Muscle of leg (tissue), 11 donors: ENCODE data around the gene LMBRD1. TPM values are rescaled to one million over a fixed set of nuclear protein-coding genes. Genes with fewer than 3 reads are reported as not detected.
"Not testable (repeated sequence)": the region's sequence is repeated elsewhere in the genome, so short reads cannot be mapped to it uniquely, and the experiment has no call there.

Source experiments
- DNase-seq: peaks from one replicate; pipeline ENCODE4 v3.0.0; 2013
- H3K27ac ChIP-seq: one replicate; pipeline ENCODE4 v1.5.1; 2013; ENCODE audit warnings: mild to moderate bottlenecking, low read length, control low read depth
- H3K27me3 ChIP-seq: one replicate; pipeline ENCODE4 v1.6.1; 2013; ENCODE audit warnings: low read length; ENCODE audit not compliant: control insufficient read depth, insufficient read depth
- H3K36me3 ChIP-seq: one replicate; pipeline ENCODE4 v1.6.1; 2013; ENCODE audit warnings: low read length; ENCODE audit not compliant: control insufficient read depth, insufficient read depth
- H3K4me1 ChIP-seq: one replicate; pipeline ENCODE4 v1.6.1; 2013; ENCODE audit warnings: low read length; ENCODE audit not compliant: control insufficient read depth, insufficient read depth
- H3K4me3 ChIP-seq: one replicate; pipeline ENCODE4 v1.5.1; 2013; ENCODE audit warnings: low read length, control low read depth
- H3K9me3 ChIP-seq: replicated peaks from 2 replicates; pipeline ENCODE4 v1.6.1; 2013; ENCODE audit warnings: low read depth, low read length; ENCODE audit not compliant: control insufficient read depth
- WGBS: methylation state at CpG from one replicate; pipeline ENCODE4 v1.1.5; 2013; ENCODE audit warnings: missing lambda C conversion rate; ENCODE audit not compliant: insufficient coverage; 5-methylcytosine and 5-hydroxymethylcytosine counted together
- polyA plus RNA-seq, 8 donors: library from polyadenylated mRNA; unstranded; fragments of 120-200 nt; gene quantifications; one replicate each; pipeline versions ENCODE4 v1.2.1 to v1.2.3, GENCODE V29; 2013; ENCODE audit warnings: inconsistent platforms in 1 of 8, low replicate concordance in 1 of 8; ENCODE audit not compliant: insufficient read length in 8 of 8, insufficient read depth in 1 of 8
- total RNA-seq: library from RNA; stranded (reverse); fragments of 120-200 nt; gene quantifications from one replicate; pipeline ENCODE4 v1.2.4, GENCODE V29; 2013

LMBRD1 gene
- total and polyA plus RNA-seq, 9 donors = 24.9 to 34.6 (median 29.8) TPM

DNA sequence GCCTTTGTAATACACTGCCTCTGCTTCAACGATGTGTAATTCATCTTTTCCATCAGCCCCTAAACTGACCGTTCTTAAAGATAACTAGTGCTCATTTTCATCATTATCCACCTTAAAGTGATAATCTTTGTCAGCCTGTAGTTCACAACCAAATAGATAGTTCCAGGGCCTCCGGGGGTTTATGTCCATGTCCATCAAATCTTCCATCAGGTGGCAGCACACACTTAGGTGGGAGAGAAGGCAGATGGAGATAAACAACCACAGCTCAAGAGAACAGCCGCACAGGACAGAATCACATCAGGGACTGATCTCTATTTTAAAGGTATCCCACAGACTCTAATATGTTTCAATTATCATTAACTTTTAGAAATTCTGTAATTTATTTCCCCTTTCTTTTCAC lies 90.9 kb downstream of the LMBRD1 start:
- H3K27ac ChIP-seq = no peak overlapping the region
- H3K36me3 ChIP-seq = peaks cover 3% of the 10 kb centered on the region
- no peaks in the 10 kb centered on the region for H3K27me3 ChIP-seq
- WGBS = 80% methylated on average over 1 of the region's 4 CpGs
- no peak for DNase-seq
- no peak overlapping the region for H3K4me3 ChIP-seq
- H3K4me1 ChIP-seq = no peaks in the 10 kb centered on the region
- H3K9me3 ChIP-seq = no peaks in the 10 kb centered on the region

DNA sequence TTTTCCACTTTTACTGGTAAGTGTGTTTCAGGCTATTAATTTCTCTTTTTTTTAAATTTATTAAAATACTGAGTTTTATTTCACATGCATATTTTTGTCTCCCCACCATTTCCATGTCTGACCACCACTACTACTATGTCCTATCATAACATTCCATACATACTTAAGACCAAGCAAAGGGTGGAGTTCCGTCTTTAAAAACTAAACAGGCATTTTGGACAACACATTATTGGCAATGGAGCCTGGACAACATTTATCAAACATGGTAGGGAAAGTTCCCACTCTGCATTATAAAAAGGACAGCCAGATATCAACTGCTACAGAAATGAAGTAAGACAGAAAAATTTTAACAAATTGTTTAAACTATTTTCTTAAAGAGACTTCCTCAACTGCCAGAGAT lies 91.9 kb downstream of the LMBRD1 start:
- H3K27ac ChIP-seq = no peak overlapping the region

DNA sequence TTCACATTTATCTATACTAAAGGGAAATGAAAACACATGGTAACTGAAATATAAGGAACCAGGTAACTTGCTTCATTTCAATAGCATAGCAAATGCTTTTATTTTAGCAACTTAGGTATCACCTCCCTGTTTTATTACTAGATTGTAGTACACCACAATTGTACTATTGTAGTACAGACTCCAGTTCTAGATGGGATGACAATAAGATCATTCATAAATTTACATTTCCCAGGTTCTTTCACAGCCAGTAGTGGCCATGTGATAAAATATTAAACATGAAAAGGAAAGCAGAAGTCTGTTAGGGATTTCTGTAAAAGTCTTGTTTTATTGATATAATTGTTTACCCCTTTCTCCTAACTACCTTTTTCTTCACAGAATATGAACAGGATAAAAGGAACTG lies 97.2 kb downstream of the LMBRD1 start:
- no peak for DNase-seq
- H3K4me1 ChIP-seq = no peaks in the 10 kb centered on the region
- no peaks in the 10 kb centered on the region for H3K9me3 ChIP-seq
- no peaks in the 10 kb centered on the region for H3K27me3 ChIP-seq
- no peak overlapping the region for H3K27ac ChIP-seq
- no peaks in the 10 kb centered on the region for H3K36me3 ChIP-seq
- no peak overlapping the region for H3K4me3 ChIP-seq

More for the DNA sequence above, 91.9 kb downstream of the LMBRD1 start:
- WGBS = 80% methylated on average over 1 of the region's 1 CpG
- Histone ChIP-seq H3K9me3 (no peaks in the 10 kb centered on the region), H3K36me3 (peaks cover 3% of the 10 kb centered on the region), H3K27me3 (no peaks in the 10 kb centered on the region), H3K4me1 (no peaks in the 10 kb centered on the region), H3K4me3 (no peak overlapping the region)
- no peak for DNase-seq

DNA sequence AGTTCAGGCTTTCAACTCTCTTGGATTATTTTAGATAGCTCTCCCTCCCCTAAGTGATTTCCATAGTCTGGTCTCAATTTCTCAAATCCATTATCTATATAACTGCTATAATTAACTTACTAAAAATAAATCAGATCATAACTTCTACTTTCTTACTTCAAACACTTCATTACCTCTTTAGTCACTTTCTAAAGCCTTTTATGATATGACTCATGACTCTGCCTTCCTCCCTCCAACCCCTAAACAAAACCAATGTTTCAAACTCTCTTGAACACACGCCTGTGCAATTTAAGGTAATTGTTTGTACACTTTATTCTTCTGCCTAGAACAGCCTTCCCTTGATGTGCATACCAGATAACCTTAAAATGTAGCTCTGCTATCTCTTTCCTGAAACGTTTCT lies 100.5 kb downstream of the LMBRD1 start:
- WGBS = 44% methylated on average over 1 of the region's 2 CpGs
- Histone ChIP-seq H3K27ac (no peak overlapping the region), H3K9me3 (no peaks in the 10 kb centered on the region), H3K4me3 (no peak overlapping the region), H3K36me3 (no peaks in the 10 kb centered on the region), H3K4me1 (no peaks in the 10 kb centered on the region), H3K27me3 (no peaks in the 10 kb centered on the region)
- no peak for DNase-seq

DNA sequence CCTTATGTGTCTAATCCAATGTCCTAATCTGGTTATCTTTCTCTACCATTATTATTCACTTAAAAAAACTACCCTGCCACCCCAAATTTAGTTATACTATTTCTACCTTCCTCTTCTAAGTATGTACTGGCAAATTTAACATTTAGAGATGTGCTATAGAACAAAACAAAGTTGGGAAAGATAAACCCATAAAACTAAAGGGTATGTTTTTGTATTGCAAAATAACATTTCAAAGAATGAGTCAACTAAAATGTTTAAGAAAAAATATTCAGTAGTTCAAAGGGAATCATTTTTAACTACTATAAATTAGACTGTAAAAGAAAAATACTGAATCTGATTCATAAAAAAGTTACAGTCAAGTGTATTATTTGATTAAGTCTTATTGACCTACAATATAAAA lies 103.0 kb downstream of the LMBRD1 start:
- no peak for DNase-seq
- Histone ChIP-seq H3K27ac (no peak overlapping the region), H3K4me3 (no peak overlapping the region), H3K4me1 (no peaks in the 10 kb centered on the region), H3K27me3 (no peaks in the 10 kb centered on the region), H3K36me3 (no peaks in the 10 kb centered on the region), H3K9me3 (no peaks in the 10 kb centered on the region)

DNA sequence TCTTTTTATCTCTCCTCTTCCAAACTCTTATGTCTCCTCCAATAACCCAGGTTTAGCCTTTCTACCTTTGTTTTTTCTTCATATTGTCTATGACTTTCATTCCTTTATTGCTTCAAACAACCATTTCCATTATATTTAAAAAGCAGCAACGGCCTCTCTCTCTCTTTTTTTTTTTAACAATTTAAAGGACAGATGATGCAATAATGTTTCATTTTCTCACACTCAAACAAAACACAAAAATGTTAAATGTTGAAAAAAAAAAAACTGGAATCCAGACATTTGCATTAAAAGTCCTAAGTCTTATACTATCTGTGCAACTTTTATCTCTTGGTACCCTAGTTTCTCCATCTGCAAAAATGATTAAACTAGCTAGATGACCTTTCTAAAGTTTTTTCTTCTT lies 105.8 kb downstream of the LMBRD1 start:
- WGBS = no CpG with 5 or more reads among the region's 1 CpG
- H3K4me1 ChIP-seq = no peaks in the 10 kb centered on the region

DNA sequence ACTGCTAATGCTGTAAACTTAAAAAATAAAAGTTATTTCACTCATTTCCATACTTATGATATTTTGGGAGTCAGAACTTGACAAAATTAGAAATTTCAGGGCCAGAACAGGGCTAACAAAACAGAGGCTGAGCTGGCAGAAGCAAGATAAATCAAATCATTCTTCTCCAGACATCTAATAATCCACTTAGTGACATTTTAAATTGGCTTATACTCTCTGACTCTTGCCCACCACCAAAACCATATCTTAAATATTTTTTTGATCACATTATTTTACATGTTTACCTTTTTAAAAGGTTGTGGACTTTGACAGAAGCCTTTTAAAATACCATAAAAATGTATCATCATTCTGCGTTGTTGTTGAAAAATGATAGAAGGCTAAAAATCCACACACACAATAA lies 116.5 kb downstream of the LMBRD1 start:
- no peak for DNase-seq
- Histone ChIP-seq H3K27ac (no peak overlapping the region), H3K27me3 (no peaks in the 10 kb centered on the region), H3K4me3 (no peak overlapping the region), H3K36me3 (no peaks in the 10 kb centered on the region), H3K4me1 (no peaks in the 10 kb centered on the region), H3K9me3 (no peaks in the 10 kb centered on the region)
- no CpG with 5 or more reads among the region's 1 CpG for WGBS

More for the DNA sequence above, 105.8 kb downstream of the LMBRD1 start:
- Histone ChIP-seq H3K27ac (no peak overlapping the region), H3K9me3 (no peaks in the 10 kb centered on the region), H3K27me3 (no peaks in the 10 kb centered on the region), H3K4me3 (no peak overlapping the region), H3K36me3 (no peaks in the 10 kb centered on the region)
- no peak for DNase-seq

DNA sequence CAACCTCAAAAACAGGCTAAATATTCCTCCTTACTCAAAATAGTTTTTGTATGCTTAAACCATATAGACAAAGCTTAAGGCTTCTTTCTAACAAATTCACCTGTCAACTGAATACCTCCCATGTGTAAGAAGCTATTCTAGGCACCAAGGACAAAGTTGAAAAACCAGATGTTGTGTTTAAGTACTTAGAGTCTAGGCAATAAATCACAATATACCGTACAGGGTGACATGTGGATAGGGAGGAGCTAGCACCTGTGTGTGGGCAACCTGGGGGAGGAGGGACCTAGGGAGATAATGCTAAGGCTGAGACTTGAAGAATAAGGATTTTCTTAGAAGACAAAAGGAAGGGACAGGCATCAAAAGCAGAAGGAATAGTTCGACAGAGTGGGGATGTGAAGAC lies 123.5 kb downstream of the LMBRD1 start:
- peaks cover 4% of the 10 kb centered on the region for H3K36me3 ChIP-seq

DNA sequence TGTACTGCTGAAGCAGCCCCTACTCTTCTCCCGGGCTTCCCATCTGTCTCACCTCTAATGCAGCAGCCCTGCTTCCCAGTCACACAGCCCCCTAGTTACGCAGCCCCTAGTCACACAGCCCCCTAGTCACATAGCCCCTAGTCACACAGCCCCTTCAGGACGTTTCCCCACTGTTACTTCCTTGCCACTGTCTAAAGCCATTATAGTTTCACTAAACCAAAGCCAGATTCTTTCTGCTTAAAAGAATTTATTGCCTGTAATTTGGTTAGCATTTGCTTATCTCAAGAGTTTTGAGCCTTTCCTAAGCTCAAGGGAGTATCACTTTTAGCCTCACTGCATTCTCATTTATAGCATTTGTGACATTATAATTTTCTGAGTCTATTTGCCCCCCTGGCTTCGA lies 127.9 kb downstream of the LMBRD1 start:
- H3K27ac ChIP-seq = no peak overlapping the region
- H3K4me1 ChIP-seq = no peaks in the 10 kb centered on the region
- H3K36me3 ChIP-seq = peaks cover 3% of the 10 kb centered on the region
- 56% methylated on average over 2 of the region's 4 CpGs for WGBS
- H3K4me3 ChIP-seq = no peak overlapping the region
- no peaks in the 10 kb centered on the region for H3K9me3 ChIP-seq
- no peaks in the 10 kb centered on the region for H3K27me3 ChIP-seq
- no peak for DNase-seq

More for the DNA sequence above, 123.5 kb downstream of the LMBRD1 start:
- H3K9me3 ChIP-seq = no peaks in the 10 kb centered on the region
- WGBS = 25% methylated on average over 1 of the region's 2 CpGs
- no peaks in the 10 kb centered on the region for H3K4me1 ChIP-seq
- DNase-seq = no peak
- no peak overlapping the region for H3K27ac ChIP-seq
- H3K4me3 ChIP-seq = no peak overlapping the region
- no peaks in the 10 kb centered on the region for H3K27me3 ChIP-seq

DNA sequence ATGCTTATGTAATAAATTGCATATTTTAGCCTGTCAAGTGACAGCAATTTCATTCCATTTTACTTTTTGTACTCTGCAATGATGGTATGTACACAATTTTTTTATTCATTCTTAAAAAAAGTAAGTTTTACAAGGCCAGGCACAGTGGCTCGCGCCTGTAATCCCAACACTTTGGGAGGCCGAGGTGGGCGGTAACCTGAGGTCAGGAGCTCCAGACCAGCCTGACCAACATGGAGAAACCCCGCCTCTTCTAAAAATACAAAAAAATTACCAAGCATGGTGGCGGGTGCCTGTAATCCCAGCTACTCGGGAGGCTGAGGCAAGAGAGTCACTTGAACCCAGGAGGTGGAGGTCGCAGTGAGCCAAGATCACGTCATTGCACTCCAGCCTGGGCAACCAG lies 130.0 kb downstream of the LMBRD1 start:
- H3K4me1 ChIP-seq, H3K27me3 ChIP-seq, H3K4me3 ChIP-seq, H3K36me3 ChIP-seq, DNase-seq, H3K9me3 ChIP-seq, H3K27ac ChIP-seq: not testable (repeated sequence)
- 100% methylated on average over 2 of the region's 9 CpGs for WGBS

DNA sequence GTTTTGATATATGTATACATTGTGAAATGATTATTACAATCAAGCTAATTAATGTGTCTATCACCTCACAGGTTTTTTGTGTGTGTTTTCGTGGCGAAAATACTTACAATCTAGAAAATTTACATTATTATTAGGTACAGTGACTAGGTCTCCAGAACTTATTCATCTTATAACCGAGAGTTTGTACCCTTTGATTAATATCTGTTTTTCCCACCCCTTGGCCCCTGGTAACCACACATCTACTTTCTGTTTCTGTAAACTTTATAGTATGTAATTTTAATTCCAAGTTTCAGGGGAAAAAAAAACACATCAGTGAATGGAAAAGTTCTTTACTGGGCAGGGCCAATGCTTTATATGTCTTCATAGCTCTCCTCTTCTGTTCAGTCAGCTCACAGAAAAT lies 131.4 kb downstream of the LMBRD1 start:
- no peaks in the 10 kb centered on the region for H3K4me1 ChIP-seq
- H3K27ac ChIP-seq = no peak overlapping the region
- no peak overlapping the region for H3K4me3 ChIP-seq
- DNase-seq = no peak
- H3K9me3 ChIP-seq = no peaks in the 10 kb centered on the region
- no peaks in the 10 kb centered on the region for H3K36me3 ChIP-seq
- H3K27me3 ChIP-seq = no peaks in the 10 kb centered on the region
- no CpG with 5 or more reads among the region's 3 CpGs for WGBS
